Left kidney (tissue), 2 donors: ENCODE data around the gene ISY1. TPM values are rescaled to one million over a fixed set of nuclear protein-coding genes. Genes with fewer than 3 reads are reported as not detected.
"Not testable (repeated sequence)": the region's sequence is repeated elsewhere in the genome, so short reads cannot be mapped to it uniquely, and the experiment has no call there.

ENCODE experiments used
- DNase-seq: peaks from one replicate; pipeline ENCODE4 v3.0.0-alpha.2; 2013
- polyA plus RNA-seq: library from polyadenylated mRNA; unstranded; fragments of 120-200 nt; gene quantifications from one replicate; pipeline ENCODE4 v1.2.1, GENCODE V29; 2013; ENCODE audit not compliant: insufficient read length

The ISY1 gene
- polyA plus RNA-seq, 1 donor: 53.1 TPM

DNA sequence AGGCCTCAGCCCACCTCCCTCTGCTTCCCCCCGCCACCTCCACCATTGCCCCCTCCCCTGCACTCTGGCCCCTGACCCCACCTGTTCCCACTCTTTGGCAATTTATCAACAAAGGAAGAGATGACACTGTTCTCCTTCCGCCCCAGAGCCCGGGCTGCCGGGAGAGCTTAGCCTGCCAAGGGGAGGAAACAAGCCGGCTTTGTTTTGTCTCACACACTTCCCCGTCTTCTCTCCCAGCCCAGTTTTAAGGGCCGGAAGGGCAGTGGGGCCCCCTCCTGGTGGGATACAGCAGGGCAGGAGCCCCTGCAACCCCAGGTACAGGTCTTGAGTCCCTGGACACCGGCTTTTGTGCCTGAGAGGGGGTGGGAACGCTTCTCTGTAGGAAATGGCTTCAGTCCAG lies 73.0 kb downstream of the ISY1 start:
- not testable (repeated sequence) for DNase-seq

DNA sequence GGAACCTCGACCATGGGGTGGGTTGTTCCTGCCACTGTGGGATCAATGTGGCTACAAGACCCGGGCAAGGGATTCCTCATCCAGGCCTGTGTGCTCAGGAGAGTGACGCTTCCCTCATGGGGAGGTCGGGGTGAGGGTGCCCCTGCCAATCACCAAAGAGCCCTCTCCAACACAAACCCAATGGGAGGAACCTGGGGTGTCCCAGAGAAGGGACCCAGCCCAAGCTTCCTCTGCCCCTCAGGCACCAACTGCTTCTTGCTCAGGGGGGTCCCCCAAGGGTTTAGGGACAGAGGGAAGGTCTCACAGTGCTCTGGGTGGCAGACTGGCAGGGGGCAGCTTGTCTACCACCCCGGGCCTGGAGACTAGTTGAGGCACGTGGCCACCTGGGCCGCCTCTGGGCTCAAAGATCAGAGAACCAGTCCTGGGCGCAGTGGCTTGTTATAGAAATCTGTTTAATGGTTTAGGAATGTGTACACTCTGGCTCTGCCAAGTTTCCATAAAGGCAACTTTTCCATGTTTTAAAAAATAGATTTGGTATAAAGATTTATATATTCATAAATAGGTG lies 73.6 kb downstream of the ISY1 start:
- no peak for DNase-seq

DNA sequence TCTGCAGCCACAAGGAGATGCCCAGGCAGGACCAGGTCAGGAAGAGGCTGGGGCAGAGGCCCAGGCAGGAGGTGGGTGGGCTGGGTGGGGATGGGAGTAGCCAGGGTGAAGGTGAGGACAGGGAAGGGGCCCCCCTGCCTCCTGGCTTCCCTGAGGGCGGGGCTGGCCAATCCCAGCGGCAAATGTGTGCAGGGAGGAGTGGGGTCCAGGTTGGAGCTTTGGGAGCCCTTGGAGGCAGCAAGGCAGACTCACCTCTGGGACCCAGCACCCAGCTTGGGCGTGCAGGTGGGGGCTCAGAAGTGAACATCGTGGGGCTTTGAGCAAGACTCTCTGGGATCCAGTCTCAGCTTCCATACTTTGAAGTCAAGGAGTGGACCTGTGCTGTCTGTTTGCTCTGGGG lies 75.0 kb downstream of the ISY1 start:
- no peak for DNase-seq

DNA sequence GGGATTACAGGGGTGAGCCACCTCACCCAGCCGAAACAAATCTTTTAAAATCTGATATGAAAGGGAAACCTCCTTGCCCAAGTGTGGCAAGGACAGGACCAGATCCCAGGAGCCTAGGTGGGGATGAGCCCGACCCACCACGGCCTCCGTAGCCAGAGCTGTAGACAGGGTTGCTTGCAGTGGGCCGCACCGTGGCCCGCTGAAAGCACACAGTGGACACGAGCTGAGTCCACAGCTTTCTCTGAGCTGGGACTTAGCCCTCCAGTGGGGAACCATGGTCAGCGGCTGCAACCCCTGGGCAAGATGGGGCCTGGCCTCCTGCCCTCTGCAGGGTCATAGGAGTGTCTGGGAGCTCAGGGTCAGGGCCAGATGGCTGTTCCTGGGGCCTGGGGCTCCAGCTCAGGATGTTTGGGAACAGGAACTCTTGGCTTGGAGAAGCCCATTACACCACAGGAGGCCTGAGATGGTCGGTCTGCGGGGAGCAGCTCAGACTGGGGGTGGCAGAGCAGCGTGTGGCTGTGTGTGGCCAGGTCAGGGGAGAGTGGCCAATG lies 75.6 kb downstream of the ISY1 start:
- no peak for DNase-seq

DNA sequence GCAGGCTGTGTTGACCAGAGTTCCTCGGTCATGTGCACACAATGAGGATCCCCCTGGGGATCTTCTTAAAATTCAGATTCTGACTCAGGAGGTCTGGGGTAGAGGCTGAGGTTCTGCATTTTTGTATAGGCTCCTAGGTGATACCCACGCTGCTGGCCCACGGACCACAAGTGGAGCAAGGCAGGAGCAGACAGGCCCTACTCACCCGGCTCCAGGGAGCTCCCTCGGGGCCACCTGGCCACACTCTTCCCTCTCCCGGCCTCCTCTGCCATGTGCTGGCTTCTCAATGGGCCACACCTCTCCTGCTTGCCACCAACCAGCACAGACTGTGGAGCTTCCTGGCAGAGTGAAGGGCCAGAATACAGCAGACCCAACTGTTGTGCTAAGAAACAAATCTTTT lies 76.4 kb downstream of the ISY1 start:
- no peak for DNase-seq

DNA sequence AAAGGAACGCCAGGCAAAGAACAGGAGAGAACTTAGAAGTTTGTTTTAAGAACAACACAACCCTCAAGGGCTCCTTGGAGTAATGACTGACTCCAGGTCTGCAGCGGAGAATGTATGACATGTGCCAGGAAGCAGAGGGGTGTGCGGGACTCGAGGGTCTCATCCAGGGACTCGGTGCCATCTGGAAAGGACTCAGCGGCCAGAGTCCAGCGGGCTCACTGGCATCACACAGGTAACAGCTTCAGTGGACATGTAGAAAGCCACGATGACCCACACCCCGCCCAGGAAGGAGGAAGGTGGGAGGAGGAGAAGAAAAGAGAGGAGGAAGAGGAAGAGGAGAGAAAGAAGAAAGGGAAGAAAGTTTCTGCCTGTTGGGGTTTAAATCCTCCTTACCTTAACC lies 78.8 kb downstream of the ISY1 start:
- DNase-seq: no peak

DNA sequence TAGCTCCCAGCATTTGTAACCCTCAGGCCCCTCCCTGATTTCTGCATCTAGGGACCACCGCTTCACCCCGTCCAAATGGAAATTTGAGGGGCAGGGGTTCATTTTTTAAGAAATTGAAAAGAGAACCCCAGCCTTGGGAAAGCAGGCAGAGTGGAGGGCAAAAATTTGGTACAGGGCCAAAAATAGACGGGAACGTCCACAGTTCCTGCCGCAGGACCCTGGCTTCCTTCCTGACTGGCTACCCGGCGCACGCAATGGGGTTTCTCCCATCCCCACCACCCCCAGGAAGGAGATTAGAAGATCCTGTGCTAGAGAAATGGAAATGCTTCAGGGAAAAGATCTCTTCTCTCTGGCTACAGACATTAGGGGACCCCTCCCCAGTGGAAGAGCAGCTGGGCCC lies 79.4 kb downstream of the ISY1 start:
- DNase-seq: no peak

DNA sequence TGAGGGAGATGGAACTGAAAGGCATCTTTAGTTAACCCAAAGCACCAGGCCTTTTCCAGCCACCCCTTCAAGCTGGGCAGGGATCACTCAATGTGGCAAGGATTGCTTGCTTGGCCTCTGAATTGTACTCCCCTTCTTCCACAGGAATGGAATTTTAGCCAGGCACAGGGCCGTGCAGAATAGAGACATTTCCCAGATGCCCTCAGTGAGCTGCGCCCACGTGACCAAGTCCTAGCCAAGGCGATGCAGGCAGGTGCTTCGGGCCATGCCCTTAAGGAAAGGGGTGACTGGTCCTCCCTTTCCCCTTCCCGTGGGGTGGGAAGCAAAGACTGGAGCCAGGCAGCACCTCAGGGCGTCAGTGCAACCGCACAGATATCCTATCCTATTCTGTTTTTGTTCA lies 82.4 kb downstream of the ISY1 start:
- no peak for DNase-seq

Other genes with a start within 250 kb of the ISY1 start
- gene CFAP92, start 167.0 kb downstream of the ISY1 start, polyA plus RNA-seq: 1.7 TPM
- 1.7 TPM for gene EFCC1, start 159.8 kb downstream of the ISY1 start, polyA plus RNA-seq
- gene GP9, start 100.3 kb downstream of the ISY1 start, polyA plus RNA-seq: 0.47 TPM
- gene RAB43, start 39.3 kb downstream of the ISY1 start, polyA plus RNA-seq: 4.0 TPM
- gene CNBP, start 22.8 kb upstream of the ISY1 start, polyA plus RNA-seq: 399 TPM
- 176 TPM for gene COPG1, start 88.5 kb upstream of the ISY1 start, polyA plus RNA-seq
- gene HMCES, start 117.8 kb upstream of the ISY1 start, polyA plus RNA-seq: 55.7 TPM